Neural progenitor cell (in vitro differentiated cells): ENCODE data around the gene CAV2. TPM values are rescaled to one million over a fixed set of nuclear protein-coding genes. Genes with fewer than 3 reads are reported as not detected.

ENCODE experiments used
- DNase-seq: peaks from one replicate; pipeline ENCODE4 v3.0.0-alpha.2; 2016; ENCODE audit warnings: low spot score
- H2AFZ ChIP-seq: fragments of 200-600 bp; sonication (generic); replicated peaks from 2 replicates; pipeline ENCODE4 v1.6.1; 2016; ENCODE audit warnings: antibody characterized with exemption
- H3F3A ChIP-seq: fragments of 200-600 bp; sonication (generic); 2 replicates; pipeline ENCODE4 v1.6.1; 2016; ENCODE audit warnings: antibody characterized with exemption, low read depth
- H3K27ac ChIP-seq: fragments of 200-600 bp; sonication (generic); 2 replicates; pipeline ENCODE4 v1.5.1; 2016; ENCODE audit warnings: mild to moderate bottlenecking
- H3K27me3 ChIP-seq: fragments of 200-600 bp; sonication (generic); 2 replicates; pipeline ENCODE4 v1.6.1; 2016; ENCODE audit warnings: mild to moderate bottlenecking, moderate library complexity
- H3K36me3 ChIP-seq: fragments of 200-600 bp; sonication (generic); 2 replicates; pipeline ENCODE4 v1.5.1; 2016
- H3K4me1 ChIP-seq: fragments of 200-600 bp; sonication (generic); 2 replicates; pipeline ENCODE4 v1.6.1; 2016; ENCODE audit warnings: mixed run types
- H3K4me2 ChIP-seq: fragments of 200-600 bp; sonication (generic); 2 replicates; pipeline ENCODE4 v1.6.1; 2016
- H3K4me3 ChIP-seq: fragments of 200-600 bp; sonication (generic); 2 replicates; pipeline ENCODE4 v1.5.1; 2016
- H3K79me2 ChIP-seq: fragments of 200-600 bp; sonication (generic); 2 replicates; pipeline ENCODE4 v1.6.1; 2016; ENCODE audit warnings: low read depth
- H3K9ac ChIP-seq: fragments of 200-600 bp; sonication (generic); 2 replicates; pipeline ENCODE4 v1.6.1; 2016
- H3K9me3 ChIP-seq: fragments of 200-600 bp; sonication (generic); 2 replicates; pipeline ENCODE4 v1.5.1; 2016; ENCODE audit warnings: low read depth
- H4K20me1 ChIP-seq: fragments of 200-600 bp; sonication (generic); 2 replicates; pipeline ENCODE4 v1.6.1; 2016; ENCODE audit warnings: low read depth
- H3K27ac Mint-ChIP-seq: 3 replicates; pipeline ENCODE4 v1.8.0; 2021; ENCODE audit warnings: mixed read lengths
- H3K27me3 Mint-ChIP-seq: 2 replicates; pipeline ENCODE4 v1.8.0; 2022; ENCODE audit warnings: low read depth, mild to moderate bottlenecking, inconsistent platforms, moderate library complexity, mixed read lengths; ENCODE audit not compliant: insufficient read depth
- H3K36me3 Mint-ChIP-seq: 3 replicates; pipeline ENCODE4 v1.8.0; 2021; ENCODE audit warnings: mixed read lengths
- H3K4me1 Mint-ChIP-seq: 3 replicates; pipeline ENCODE4 v1.8.0; 2021; ENCODE audit warnings: mixed read lengths
- H3K4me3 Mint-ChIP-seq: 3 replicates; pipeline ENCODE4 v1.8.0; 2021; ENCODE audit warnings: mild to moderate bottlenecking, moderate library complexity, mixed read lengths
- H3K9me3 Mint-ChIP-seq: 3 replicates; pipeline ENCODE4 v1.8.0; 2020; ENCODE audit warnings: mixed read lengths
- CTCF ChIP-seq: fragments of 200-600 bp; sonication (generic); IDR thresholded peaks from 2 replicates; pipeline ENCODE4 v1.5.1; 2017; ENCODE audit warnings: antibody characterized with exemption, mild to moderate bottlenecking
- EZH2 ChIP-seq: fragments of 200-600 bp; sonication (generic); IDR thresholded peaks from 2 replicates; pipeline ENCODE4 v1.6.1; 2017; ENCODE audit warnings: antibody characterized with exemption, mild to moderate bottlenecking, moderate library complexity
- EZH2phosphoT487 ChIP-seq: fragments of 200-600 bp; sonication (generic); IDR thresholded peaks from 2 replicates; pipeline ENCODE4 v1.6.1; 2017; ENCODE audit warnings: antibody characterized with exemption
- total RNA-seq: library from RNA; depleted of rRNA; stranded (reverse); fragments of >200 nt; gene quantifications from 2 replicates; pipeline ENCODE4 v1.2.3, GENCODE V29; 2015; ENCODE audit warnings: low replicate concordance

Gene CAV2
- total RNA-seq, 1 donor from 2014 or later: 0.37 TPM

GRCh38 chr7:116525913-116526861 is 26.6 kb downstream of the CAV2 start:
- no peak for TF ChIP-seq EZH2phosphoT487
- peak; percentile 73 for TF ChIP-seq CTCF
- H3K4me3 Mint-ChIP-seq: peak overlapping the region; percentile 91
- H3K4me3 ChIP-seq: peak overlapping the region; percentile 68
- peaks cover 26% of the 10 kb centered on the region for H3K4me1 Mint-ChIP-seq
- no peaks in the 10 kb centered on the region for H3K36me3 Mint-ChIP-seq
- DNase-seq: peak; percentile 89
- no peaks in the 10 kb centered on the region for H3K36me3 ChIP-seq
- no peak overlapping the region for H3K9ac ChIP-seq
- no peaks in the 10 kb centered on the region for H3K9me3 Mint-ChIP-seq
- H3K27ac Mint-ChIP-seq: peak overlapping the region; percentile 78
- H4K20me1 ChIP-seq: no peaks in the 10 kb centered on the region
- H3K4me2 ChIP-seq: peak overlapping the region; percentile 98
- H3F3A ChIP-seq: peaks cover 13% of the 10 kb centered on the region
- H3K9me3 ChIP-seq: no peaks in the 10 kb centered on the region
- no peak overlapping the region for H3K27ac ChIP-seq
- peaks cover 32% of the 10 kb centered on the region for H3K27me3 Mint-ChIP-seq
- H2AFZ ChIP-seq: peak overlapping the region; percentile 96
- H3K79me2 ChIP-seq: no peaks in the 10 kb centered on the region
- no peaks in the 10 kb centered on the region for H3K4me1 ChIP-seq
- H3K27me3 ChIP-seq: peaks cover 51% of the 10 kb centered on the region

- Histone ChIP-seq H2AFZ (no peak overlapping the region), H3K9ac (no peak overlapping the region), H3K36me3 (no peaks in the 10 kb centered on the region), H3F3A (peaks cover 13% of the 10 kb centered on the region), H3K27ac (no peak overlapping the region), H3K4me2 (peak overlapping the region; percentile 98), H3K4me1 (no peaks in the 10 kb centered on the region), H4K20me1 (no peaks in the 10 kb centered on the region), H3K9me3 (no peaks in the 10 kb centered on the region), H3K79me2 (no peaks in the 10 kb centered on the region), H3K27me3 (peaks cover 51% of the 10 kb centered on the region), H3K4me3 (peak overlapping the region; percentile 68)
- no peak for DNase-seq
- Mint-ChIP-seq H3K9me3 (no peaks in the 10 kb centered on the region), H3K4me3 (peak overlapping the region; percentile 91), H3K36me3 (no peaks in the 10 kb centered on the region), H3K4me1 (peaks cover 26% of the 10 kb centered on the region), H3K27ac (no peak overlapping the region), H3K27me3 (peaks cover 32% of the 10 kb centered on the region)
- no peak for TF ChIP-seq CTCF
- no peak for TF ChIP-seq EZH2phosphoT487
- TF ChIP-seq EZH2: no peak
These were observed 27.4 kb downstream of the CAV2 start for GRCh38 chr7:116526897-116527296.

- Histone ChIP-seq H3K27ac (no peak overlapping the region), H3K9ac (no peak overlapping the region), H3K4me2 (no peak overlapping the region), H3F3A (peaks cover 13% of the 10 kb centered on the region), H3K9me3 (no peaks in the 10 kb centered on the region), H3K36me3 (no peaks in the 10 kb centered on the region), H3K79me2 (no peaks in the 10 kb centered on the region), H4K20me1 (no peaks in the 10 kb centered on the region), H3K4me3 (no peak overlapping the region), H3K27me3 (peaks cover 51% of the 10 kb centered on the region), H2AFZ (no peak overlapping the region), H3K4me1 (no peaks in the 10 kb centered on the region)
- Mint-ChIP-seq H3K4me3 (peak overlapping the region; percentile 91), H3K9me3 (no peaks in the 10 kb centered on the region), H3K4me1 (peaks cover 26% of the 10 kb centered on the region), H3K27ac (no peak overlapping the region), H3K27me3 (peaks cover 32% of the 10 kb centered on the region), H3K36me3 (no peaks in the 10 kb centered on the region)
- no peak for DNase-seq
- no peak for TF ChIP-seq EZH2
- no peak for TF ChIP-seq EZH2phosphoT487
- no peak for TF ChIP-seq CTCF
These were observed 28.0 kb downstream of the CAV2 start for GRCh38 chr7:116527521-116527920.
